HepG2 (cell line): Measurements from ENCODE around the gene CES2. TPM values are rescaled to one million over a fixed set of nuclear protein-coding genes. Genes with fewer than 3 reads are reported as not detected.

Source experiments
- ARID4A ChIP-seq: sonication (generic); formaldehyde crosslinking; IDR thresholded peaks from 2 replicates; pipeline ENCODE4 v1.5.0; 2020; ENCODE audit warnings: mild to moderate bottlenecking, missing genetic modification reagents, borderline replicate concordance
- CEBPB ChIP-seq: IDR thresholded peaks from 2 replicates; pipeline ENCODE4 v1.6.1; 2011; ENCODE audit warnings: low read depth, low read length, improper control_type of control experiment, borderline replicate concordance
- CSRNP1 ChIP-seq: sonication (generic); formaldehyde crosslinking; IDR thresholded peaks from 2 replicates; pipeline ENCODE4 v1.8.1; 2023; ENCODE audit warnings: mild to moderate bottlenecking, missing genetic modification reagents
- EED ChIP-seq: sonication (generic); formaldehyde crosslinking; IDR thresholded peaks from 2 replicates; pipeline ENCODE4 v1.5.0; 2020; ENCODE audit warnings: mild to moderate bottlenecking, missing genetic modification reagents
- ESRRA ChIP-seq: sonication (generic); formaldehyde crosslinking; IDR thresholded peaks from 2 replicates; pipeline ENCODE4 v1.5.1; 2020; ENCODE audit warnings: mild to moderate bottlenecking, low read depth, missing genetic modification reagents
- GATAD2A ChIP-seq: IDR thresholded peaks from 2 replicates; pipeline ENCODE4 v1.6.1; 2016
- HDAC2 ChIP-seq: sonication (generic); formaldehyde crosslinking; IDR thresholded peaks from 2 replicates; pipeline ENCODE4 v1.4.0; 2020; ENCODE audit warnings: missing genetic modification reagents
- LBX2 ChIP-seq: sonication (generic); formaldehyde crosslinking; IDR thresholded peaks from 2 replicates; pipeline ENCODE4 v1.5.0; 2020; ENCODE audit warnings: missing genetic modification reagents, mild to moderate bottlenecking, borderline replicate concordance
- MAX ChIP-seq: IDR thresholded peaks from 2 replicates; pipeline ENCODE4 v1.6.1; 2012; ENCODE audit warnings: inconsistent platforms
- MAZ ChIP-seq, 2 experiments: sonication (generic) in 1 of 2; formaldehyde crosslinking in 1 of 2; IDR thresholded peaks; 2 replicates each; pipeline versions ENCODE4 v1.5.0 to v1.6.1; 2012 to 2020; ENCODE audit warnings: low read depth in 2 of 2, mild to moderate bottlenecking in 2 of 2, borderline replicate concordance in 1 of 2, improper control_type of control experiment in 1 of 2, low read length in 1 of 2, missing genetic modification reagents in 1 of 2, moderate library complexity in 1 of 2
- MTERF4 ChIP-seq: sonication (generic); formaldehyde crosslinking; IDR thresholded peaks from 2 replicates; pipeline ENCODE4 v1.8.0; 2023; ENCODE audit warnings: mild to moderate bottlenecking, missing genetic modification reagents
- PATZ1 ChIP-seq: sonication (generic); formaldehyde crosslinking; IDR thresholded peaks from 2 replicates; pipeline ENCODE4 v1.4.0; 2020; ENCODE audit warnings: missing genetic modification reagents
- SP5 ChIP-seq: IDR thresholded peaks from 2 replicates; pipeline ENCODE4 v1.6.1; 2016; ENCODE audit warnings: low read depth, borderline replicate concordance
- ZNF350 ChIP-seq: sonication (generic); formaldehyde crosslinking; IDR thresholded peaks from 2 replicates; pipeline ENCODE4 v1.4.0; 2020; ENCODE audit warnings: mild to moderate bottlenecking, low read depth, missing genetic modification reagents, borderline replicate concordance
- ZNF644 ChIP-seq: IDR thresholded peaks from 2 replicates; pipeline ENCODE4 v1.6.1; 2016; ENCODE audit warnings: low read depth
- ZNF775 ChIP-seq: sonication (generic); formaldehyde crosslinking; IDR thresholded peaks from 2 replicates; pipeline ENCODE4 v1.4.0; 2020; ENCODE audit warnings: missing genetic modification reagents, mild to moderate bottlenecking, moderate library complexity, borderline replicate concordance
- polyA plus RNA-seq, 8 experiments: library from polyadenylated mRNA; depleted of rRNA in 3 of 8; stranded (reverse) in 7 of 8; unstranded in 1 of 8; fragments of >200 nt; fragmentation: Illumina TruSeq in 4 of 8; extraction: Trizol in 4 of 8; gene quantifications; 2 replicates each; pipeline versions ENCODE4 v1.2.1 to v1.2.3, GENCODE V29; 2011 to 2016; ENCODE audit warnings: low read depth in 4 of 8, missing spikeins in 1 of 8, mixed read lengths in 1 of 8; ENCODE audit not compliant: insufficient read depth in 1 of 8
- total RNA-seq, 5 experiments: library from RNA; depleted of rRNA; stranded (reverse); fragments of >200 nt; fragmentation: Illumina TruSeq; extraction: Trizol; gene quantifications; 2 replicates each; pipeline ENCODE4 v1.2.3, GENCODE V29; 2016; ENCODE audit warnings: low read depth in 1 of 5

The CES2 gene
- total and polyA plus RNA-seq, 2 of the 13 experiments (the other 11 are each of a cell fraction or from before 2014, with no cell fraction given), result 50.6 to 63.8 TPM

- peak; percentile 65 for TF ChIP-seq ZNF350 (CRISPR knock-in tag)
- TF ChIP-seq EED, result no peak
- peak; percentile 89 for TF ChIP-seq MAX
- TF ChIP-seq CSRNP1, result no peak
- TF ChIP-seq ZNF644 (CRISPR knock-in tag), result 0 out of 2 replicates have a peak, but pooled peaks have one; percentile 15
- TF ChIP-seq ARID4A, result peak; percentile 43; the same call in 1 of the 2 replicates
- TF ChIP-seq CEBPB, result peak; percentile 37; the same call in 1 of the 2 replicates
- no peak for TF ChIP-seq ZNF775
- peak; percentile 60; the same call in 1 of the 2 replicates for TF ChIP-seq SP5 (CRISPR knock-in tag)
- 0 out of 2 replicates have a peak, but pooled peaks have one; percentile 4 for TF ChIP-seq PATZ1 (CRISPR knock-in tag)
- no peak for TF ChIP-seq ESRRA (CRISPR knock-in tag)
- TF ChIP-seq MAZ (IDR thresholded peaks at IDR 0.05; ENCODE audit: borderline replicate concordance, low read depth, low read length), result no peak
- TF ChIP-seq MAZ (CRISPR knock-in tag; IDR thresholded peaks at IDR 0.05; ENCODE audit: low read depth), result 0 out of 2 replicates have a peak, but pooled peaks have one; percentile 52
- TF ChIP-seq LBX2 (CRISPR knock-in tag), result 0 out of 2 replicates have a peak, but pooled peaks have one; percentile 37
- 0 out of 2 replicates have a peak, but pooled peaks have one; percentile 26 for TF ChIP-seq HDAC2 (CRISPR knock-in tag)
- 0 out of 2 replicates have a peak, but pooled peaks have one; percentile 38 for TF ChIP-seq MTERF4
- TF ChIP-seq GATAD2A, result peak; percentile 46; the same call in 1 of the 2 replicates
Observed at GRCh38 chr16:66988197-66988788, 53.0 kb downstream of the CES2 start, which contains the start of gene CES4A (continued).
